RWPE2 (cell line): ENCODE results near the gene PTRHD1.

Source experiments
- ATAC-seq: fragments of 200-7000 bp; cut with Tn5 transposase; 3 replicates; pipeline ENCODE4 v1.9.1; 2021; ENCODE audit warnings: low read depth
- DNase-seq: peaks from one replicate; pipeline ENCODE4 v3.0.0-alpha.2; 2020; ENCODE audit warnings: low spot score
- H3K27ac ChIP-seq: fragments of 450-650 bp; 2 replicates; pipeline ENCODE4 v1.5.1; 2017; ENCODE audit warnings: mild to moderate bottlenecking; ENCODE audit not compliant: poor library complexity, severe bottlenecking
- H3K27me3 ChIP-seq: fragments of 250-450 bp; sonication (Bioruptor Pico); 2 replicates; pipeline ENCODE4 v1.5.1; 2021; ENCODE audit warnings: mild to moderate bottlenecking, moderate library complexity; ENCODE audit not compliant: insufficient read depth, poor library complexity, severe bottlenecking
- H3K36me3 ChIP-seq: fragments of 250-450 bp; sonication (Bioruptor Pico); 2 replicates; pipeline ENCODE4 v1.5.1; 2020; ENCODE audit warnings: low read depth, mild to moderate bottlenecking, moderate library complexity
- H3K4me1 ChIP-seq: fragments of 250-450 bp; sonication (Bioruptor Pico); 2 replicates; pipeline ENCODE4 v1.5.1; 2021; ENCODE audit warnings: mild to moderate bottlenecking, moderate library complexity; ENCODE audit not compliant: insufficient read depth, poor library complexity, severe bottlenecking
- H3K4me3 ChIP-seq: fragments of 250-450 bp; sonication (Bioruptor Pico); 2 replicates; pipeline ENCODE4 v1.5.1; 2021; ENCODE audit warnings: mild to moderate bottlenecking, moderate library complexity; ENCODE audit not compliant: severe bottlenecking
- H3K9me3 ChIP-seq: fragments of 250-450 bp; sonication (Bioruptor Pico); 2 replicates; pipeline ENCODE4 v1.5.1; 2021; ENCODE audit warnings: mild to moderate bottlenecking, moderate library complexity; ENCODE audit not compliant: severe bottlenecking
- TF ChIP-seq, protein P1 (sequence below): fragments of 450-650 bp; IDR thresholded peaks from one replicate; pipeline ENCODE4 v1.5.1; 2017; ENCODE audit warnings: mild to moderate bottlenecking, moderate library complexity; ENCODE audit not compliant: poor library complexity, severe bottlenecking

PTRHD1 gene

DNA sequence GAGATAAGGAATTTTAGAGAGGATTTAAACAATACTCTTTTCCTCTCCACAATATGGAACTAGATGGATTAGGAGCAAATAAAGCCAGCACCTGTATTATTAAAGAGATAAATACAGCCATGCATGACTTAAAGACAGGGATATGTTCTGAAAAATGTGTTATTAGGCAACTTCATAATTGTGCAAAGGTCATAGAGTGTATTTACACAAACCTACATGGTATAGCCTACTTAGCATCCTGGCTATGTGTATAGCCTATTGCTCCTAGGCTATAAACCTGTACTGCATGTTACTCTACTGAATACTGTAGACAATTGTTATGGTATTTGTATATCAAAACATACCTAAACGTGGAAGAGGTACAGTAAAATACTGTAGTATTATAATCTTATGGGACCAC lies 53.0 kb downstream of the PTRHD1 start:
- no peak overlapping the region for H3K27ac ChIP-seq
- H3K36me3 ChIP-seq, result no peaks in the 10 kb centered on the region
- DNase-seq, result no peak
- H3K27me3 ChIP-seq, result no peaks in the 10 kb centered on the region
- no peaks in the 10 kb centered on the region for H3K9me3 ChIP-seq
- TF ChIP-seq, protein P1, sequence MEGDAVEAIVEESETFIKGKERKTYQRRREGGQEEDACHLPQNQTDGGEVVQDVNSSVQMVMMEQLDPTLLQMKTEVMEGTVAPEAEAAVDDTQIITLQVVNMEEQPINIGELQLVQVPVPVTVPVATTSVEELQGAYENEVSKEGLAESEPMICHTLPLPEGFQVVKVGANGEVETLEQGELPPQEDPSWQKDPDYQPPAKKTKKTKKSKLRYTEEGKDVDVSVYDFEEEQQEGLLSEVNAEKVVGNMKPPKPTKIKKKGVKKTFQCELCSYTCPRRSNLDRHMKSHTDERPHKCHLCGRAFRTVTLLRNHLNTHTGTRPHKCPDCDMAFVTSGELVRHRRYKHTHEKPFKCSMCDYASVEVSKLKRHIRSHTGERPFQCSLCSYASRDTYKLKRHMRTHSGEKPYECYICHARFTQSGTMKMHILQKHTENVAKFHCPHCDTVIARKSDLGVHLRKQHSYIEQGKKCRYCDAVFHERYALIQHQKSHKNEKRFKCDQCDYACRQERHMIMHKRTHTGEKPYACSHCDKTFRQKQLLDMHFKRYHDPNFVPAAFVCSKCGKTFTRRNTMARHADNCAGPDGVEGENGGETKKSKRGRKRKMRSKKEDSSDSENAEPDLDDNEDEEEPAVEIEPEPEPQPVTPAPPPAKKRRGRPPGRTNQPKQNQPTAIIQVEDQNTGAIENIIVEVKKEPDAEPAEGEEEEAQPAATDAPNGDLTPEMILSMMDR, result no peak
- H3K4me1 ChIP-seq, result no peaks in the 10 kb centered on the region
- ATAC-seq, result no peak
- H3K4me3 ChIP-seq, result no peak overlapping the region
